ENCODE data around the gene TLR4.

Gene TLR4

DNA sequence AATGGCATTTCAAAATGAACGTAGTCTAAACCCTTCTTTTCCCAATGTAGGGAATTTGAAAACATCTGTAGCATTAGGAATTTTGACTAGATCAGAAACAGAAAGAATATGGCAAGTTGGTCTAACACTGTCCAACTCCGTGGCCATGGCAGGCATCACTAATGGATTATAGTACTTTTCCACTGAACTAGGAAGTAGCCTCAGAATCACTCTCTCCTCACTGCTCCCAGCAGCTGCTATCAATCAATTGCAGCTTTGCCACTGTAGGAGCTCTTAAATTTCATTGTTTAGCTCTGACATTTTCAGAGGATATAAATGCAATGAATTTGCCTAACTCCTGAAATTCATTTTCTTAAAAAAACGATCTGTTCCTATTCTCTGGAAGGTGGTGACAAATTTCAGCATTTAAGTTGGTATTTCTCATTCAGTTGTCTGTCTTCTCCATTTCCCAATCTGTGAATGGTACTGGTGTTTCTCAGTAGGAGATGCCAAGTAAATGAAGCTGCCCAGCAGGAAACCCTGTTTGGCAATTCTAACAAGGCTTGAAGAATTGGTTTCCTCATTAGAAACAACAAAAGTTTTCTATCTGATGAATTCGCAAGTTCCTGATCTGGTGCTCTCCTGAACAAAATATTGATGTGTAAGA lies 64.7 kb downstream of the TLR4 start:
- H3K27me3 ChIP-seq (ENCODE audit: insufficient read depth, low read length) = no peaks in the 10 kb centered on the region
- no peak overlapping the region for H2AFZ ChIP-seq (ENCODE audit: low read depth, low read length)
- peaks cover under 1% of the 10 kb centered on the region for H3K4me1 ChIP-seq (ENCODE audit: insufficient read depth, low read length)
- H3K36me3 ChIP-seq (ENCODE audit: insufficient read depth, low read length) = no peaks in the 10 kb centered on the region
- H3K4me3 ChIP-seq (ENCODE audit: low read length) = no peak overlapping the region
- H3K9me3 ChIP-seq (ENCODE audit: low read length) = no peaks in the 10 kb centered on the region

- Histone ChIP-seq H3K4me3 (ENCODE audit: low read length) (no peak overlapping the region), H3K4me1 (ENCODE audit: insufficient read depth, low read length) (no peaks in the 10 kb centered on the region), H3K36me3 (ENCODE audit: insufficient read depth, low read length) (no peaks in the 10 kb centered on the region), H3K9me3 (ENCODE audit: low read length) (no peaks in the 10 kb centered on the region), H2AFZ (ENCODE audit: low read depth, low read length) (no peak overlapping the region), H3K27me3 (ENCODE audit: insufficient read depth, low read length) (no peaks in the 10 kb centered on the region)
These were observed 66.9 kb downstream of the TLR4 start for GRCh38 chr9:117771136-117771535.

- H3K27me3 ChIP-seq (ENCODE audit: insufficient read depth, low read length) = no peaks in the 10 kb centered on the region
- H2AFZ ChIP-seq (ENCODE audit: low read depth, low read length) = no peak overlapping the region
- H3K4me3 ChIP-seq (ENCODE audit: low read length) = no peak overlapping the region
- H3K9me3 ChIP-seq (ENCODE audit: low read length) = no peaks in the 10 kb centered on the region
- H3K4me1 ChIP-seq (ENCODE audit: insufficient read depth, low read length) = no peaks in the 10 kb centered on the region
- no peaks in the 10 kb centered on the region for H3K36me3 ChIP-seq (ENCODE audit: insufficient read depth, low read length)
These were observed 68.8 kb downstream of the TLR4 start for GRCh38 chr9:117772960-117773359.
